GM18909 (cell line): ENCODE measurements around the gene OLFML1.
"Not testable (repeated sequence)": the region's sequence is repeated elsewhere in the genome, so short reads cannot be mapped to it uniquely, and the experiment has no call there.

Experiments
- ATAC-seq: cut with Tn5 transposase; IDR thresholded peaks from one replicate; pipeline ENCODE4 v1.9.1; 2021; ENCODE audit warnings: mild to moderate bottlenecking; ENCODE audit not compliant: unreplicated experiment, poor library complexity

Gene OLFML1

DNA sequence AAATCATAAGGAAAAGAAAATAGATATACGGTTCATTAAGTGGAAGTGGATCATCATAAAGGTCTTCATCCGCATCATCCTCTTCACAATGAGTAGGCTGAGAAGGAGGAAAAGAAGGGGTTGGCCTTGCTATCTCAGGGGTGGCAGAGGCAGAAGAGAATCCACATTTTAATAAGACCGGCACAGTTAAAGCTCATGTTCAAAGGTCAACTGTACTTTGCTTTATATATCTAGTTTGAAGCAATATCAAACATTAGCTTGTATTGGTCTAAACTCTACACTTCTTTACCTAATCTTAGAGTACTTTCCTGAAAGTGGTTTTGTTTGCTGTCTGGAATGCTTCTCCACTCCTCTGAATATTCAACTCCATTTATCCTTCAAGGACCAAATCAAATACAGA is 22.8 kb downstream of the OLFML1 start:
- ATAC-seq: no peak

DNA sequence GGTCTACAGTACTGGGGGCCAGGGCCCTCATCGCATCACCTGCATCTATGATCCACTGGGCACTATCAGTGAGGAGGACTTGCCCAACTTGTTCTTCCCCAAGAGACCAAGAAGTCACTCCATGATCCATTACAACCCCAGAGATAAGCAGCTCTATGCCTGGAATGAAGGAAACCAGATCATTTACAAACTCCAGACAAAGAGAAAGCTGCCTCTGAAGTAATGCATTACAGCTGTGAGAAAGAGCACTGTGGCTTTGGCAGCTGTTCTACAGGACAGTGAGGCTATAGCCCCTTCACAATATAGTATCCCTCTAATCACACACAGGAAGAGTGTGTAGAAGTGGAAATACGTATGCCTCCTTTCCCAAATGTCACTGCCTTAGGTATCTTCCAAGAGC is 24.7 kb downstream of the OLFML1 start:
- ATAC-seq: no peak

DNA sequence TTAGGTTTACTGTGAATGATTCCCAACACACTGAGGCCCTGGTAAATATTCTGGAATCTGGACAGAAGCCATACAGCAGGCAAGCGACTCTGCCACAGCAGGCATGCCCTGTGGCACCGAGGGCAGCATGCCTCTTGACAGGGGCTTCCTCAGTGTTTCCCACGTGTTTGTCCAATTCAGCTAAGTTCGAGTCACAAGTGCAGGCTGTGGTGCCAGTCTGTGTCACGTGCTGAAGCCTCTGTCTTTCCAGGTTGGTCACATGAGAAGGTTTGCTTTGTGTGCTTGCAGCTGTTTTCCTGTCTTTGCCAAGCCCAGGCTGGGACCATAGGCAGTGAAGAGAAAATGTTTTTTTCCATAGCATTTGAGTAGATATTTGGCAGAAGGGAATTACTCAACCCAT is 26.1 kb downstream of the OLFML1 start:
- no peak for ATAC-seq

DNA sequence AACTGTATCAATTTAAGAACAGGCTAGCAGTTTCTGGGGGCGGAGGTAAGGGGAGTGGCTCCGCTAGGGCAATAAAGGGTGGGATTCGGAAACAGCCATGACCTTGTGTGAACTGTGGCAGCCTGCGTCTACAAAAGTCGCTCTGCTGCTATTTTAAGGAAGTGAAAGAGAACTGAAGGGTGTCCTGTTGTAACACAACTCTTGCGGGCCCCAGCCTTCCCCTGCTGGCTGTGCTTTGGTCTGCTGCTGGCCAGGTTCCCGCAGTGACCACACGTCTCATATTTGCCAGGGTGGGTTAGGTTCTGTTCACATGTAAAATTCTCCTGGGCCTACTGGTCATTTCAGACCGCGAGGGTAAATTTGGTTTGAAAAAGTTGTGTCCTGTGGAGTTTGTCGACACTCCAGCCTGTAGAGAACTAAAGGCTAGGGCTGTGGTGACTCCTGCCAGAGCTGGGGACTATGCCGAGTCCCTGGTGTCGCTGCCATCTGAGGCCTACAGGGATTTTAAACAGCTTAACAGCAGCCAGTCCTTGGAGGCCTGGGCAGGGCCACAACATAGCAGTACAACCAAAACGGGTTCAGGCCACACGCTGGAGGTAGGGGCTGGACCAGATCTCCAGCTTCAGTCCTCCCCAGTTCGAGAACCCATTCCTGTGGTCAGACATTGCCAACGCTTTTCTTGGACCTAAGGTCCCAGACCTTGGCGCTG is 27.4 kb downstream of the OLFML1 start:
- ATAC-seq: peak; percentile 77

DNA sequence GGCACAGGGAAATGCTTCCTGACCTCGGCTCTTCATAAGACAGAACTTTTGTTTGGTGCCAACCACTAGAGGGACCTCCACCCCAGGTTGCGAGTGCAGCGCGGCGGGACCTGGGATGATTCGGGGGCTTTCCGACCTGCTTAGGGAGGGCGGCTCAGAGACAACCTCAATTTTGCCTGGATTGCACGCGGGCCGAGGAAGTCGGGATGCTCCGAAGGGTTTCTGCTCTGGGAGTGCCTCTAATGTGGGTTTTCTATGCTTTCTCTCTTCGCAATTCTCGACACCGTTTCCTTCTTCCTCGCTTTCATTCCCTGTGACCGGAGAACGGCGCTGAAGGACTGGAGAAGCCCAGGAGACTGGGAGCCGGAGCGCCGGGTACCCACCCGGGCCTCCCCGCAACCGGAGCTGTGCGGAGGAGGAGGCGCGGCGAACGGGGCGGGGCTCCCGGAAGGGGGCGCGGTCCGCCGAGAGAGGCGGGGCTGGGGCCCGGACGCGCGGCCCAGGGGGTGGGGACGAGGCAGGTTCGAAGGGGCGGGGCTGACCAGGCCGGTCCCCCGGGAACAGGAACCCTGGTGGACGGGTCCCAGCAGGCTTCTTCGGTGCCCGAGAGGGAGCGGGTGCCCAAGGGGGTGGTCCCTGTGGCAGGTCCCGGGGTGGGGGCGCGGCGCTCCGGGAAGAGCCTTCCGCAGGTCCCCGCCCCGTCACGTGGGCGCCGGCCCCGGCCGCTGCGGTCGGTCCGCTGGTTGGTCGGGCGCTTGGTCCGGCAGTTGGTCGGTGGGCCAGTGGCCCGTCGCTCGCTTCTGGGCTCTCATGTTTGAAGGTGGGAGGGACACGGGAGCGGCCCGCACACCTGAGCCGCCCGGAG is 28.2 kb downstream of the OLFML1 start, which contains the start of gene PPFIBP2:
TSS of gene PPFIBP2 (plus strand) at position 766 of the 865 bp plus-strand sequence. CDS start 35,477 bp downstream, outside the sequence.
- ATAC-seq: peak; percentile 71

DNA sequence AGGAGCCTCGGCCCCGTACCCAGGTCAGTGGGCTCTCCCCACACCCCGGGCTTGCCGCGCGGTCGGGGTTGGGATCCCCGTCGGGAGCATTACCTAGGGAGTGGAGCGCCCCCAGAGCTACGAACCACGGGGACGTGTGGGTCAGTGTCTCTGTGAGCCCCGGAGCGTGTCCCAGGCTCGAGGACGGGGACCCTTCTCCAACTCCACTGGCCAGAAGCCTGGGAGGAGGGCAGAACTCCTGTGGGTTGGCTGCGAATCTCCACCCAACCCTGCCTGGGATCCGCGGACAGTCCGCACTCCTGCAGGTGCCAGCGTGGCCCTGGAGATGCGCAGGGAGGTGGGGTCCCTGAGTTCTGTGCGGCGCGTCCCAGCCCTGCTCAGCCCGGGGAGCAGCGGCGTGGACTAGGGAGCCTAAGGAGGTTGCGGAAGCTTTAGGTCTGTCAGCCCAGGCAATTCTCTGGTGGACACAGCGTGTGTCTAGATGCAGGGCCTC is 28.8 kb downstream of the OLFML1 start:
- ATAC-seq: peak; percentile 19

DNA sequence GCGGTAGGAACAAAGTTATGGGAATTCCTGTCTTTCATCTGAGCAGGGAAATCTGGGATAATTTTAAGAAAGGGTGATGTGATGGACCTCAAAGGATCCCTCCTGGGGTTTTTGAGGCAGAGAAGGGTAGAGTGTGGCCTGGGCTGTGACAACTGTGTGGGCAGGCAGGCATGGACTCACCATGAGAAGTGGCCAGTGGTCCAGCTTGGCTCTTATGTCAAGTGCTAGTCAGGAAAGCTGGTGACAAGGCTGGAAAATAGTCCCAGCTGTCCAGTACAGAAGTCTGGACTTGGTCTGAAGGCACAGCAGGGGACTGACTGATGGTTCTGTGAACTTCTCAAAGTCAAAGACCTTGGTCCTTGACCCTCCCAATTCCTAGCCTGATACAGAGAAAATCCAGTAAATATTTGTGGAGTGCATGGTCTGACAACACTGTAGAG is 30.2 kb downstream of the OLFML1 start:
- no peak for ATAC-seq

DNA sequence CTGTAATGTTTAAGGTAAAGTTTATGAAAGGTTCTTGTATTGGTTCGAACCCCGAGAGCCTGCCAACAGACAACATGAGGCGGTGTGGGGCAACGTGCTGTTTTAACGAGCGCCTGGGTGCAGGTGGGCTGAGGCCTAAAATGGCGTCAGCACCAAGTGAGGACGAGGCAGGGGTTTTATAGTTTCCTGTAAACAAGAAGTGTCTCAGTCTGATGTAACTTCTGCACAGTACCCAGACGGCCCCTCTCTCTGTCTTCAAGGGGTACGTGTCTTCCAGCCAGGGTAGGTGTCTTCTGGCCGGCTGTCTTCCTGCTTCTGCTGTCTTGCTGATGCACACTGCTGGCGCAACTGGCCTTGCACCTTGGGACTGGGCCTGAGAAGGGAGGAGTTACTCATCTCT is 31.2 kb downstream of the OLFML1 start:
- no peak for ATAC-seq

DNA sequence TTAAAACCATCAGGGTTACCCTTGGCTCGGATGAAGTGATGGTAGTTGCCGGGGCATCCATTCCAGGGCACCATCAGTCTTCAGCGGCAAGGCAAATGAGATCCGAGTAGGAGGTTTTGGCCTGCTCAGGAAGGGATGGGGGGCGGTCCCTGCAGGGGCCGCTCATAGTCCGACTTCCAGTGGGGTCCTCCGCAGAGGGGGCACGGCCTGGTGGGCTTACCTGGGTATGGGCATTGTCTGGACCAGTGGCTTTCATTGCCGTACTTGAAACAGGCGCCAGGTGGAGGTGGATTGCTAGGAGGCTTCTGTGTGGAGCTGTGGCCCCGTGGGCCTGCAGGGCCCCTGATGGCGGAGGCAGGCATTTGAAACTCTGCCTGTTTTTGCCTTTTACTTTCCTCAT is 32.4 kb downstream of the OLFML1 start:
- ATAC-seq: not testable (repeated sequence)

DNA sequence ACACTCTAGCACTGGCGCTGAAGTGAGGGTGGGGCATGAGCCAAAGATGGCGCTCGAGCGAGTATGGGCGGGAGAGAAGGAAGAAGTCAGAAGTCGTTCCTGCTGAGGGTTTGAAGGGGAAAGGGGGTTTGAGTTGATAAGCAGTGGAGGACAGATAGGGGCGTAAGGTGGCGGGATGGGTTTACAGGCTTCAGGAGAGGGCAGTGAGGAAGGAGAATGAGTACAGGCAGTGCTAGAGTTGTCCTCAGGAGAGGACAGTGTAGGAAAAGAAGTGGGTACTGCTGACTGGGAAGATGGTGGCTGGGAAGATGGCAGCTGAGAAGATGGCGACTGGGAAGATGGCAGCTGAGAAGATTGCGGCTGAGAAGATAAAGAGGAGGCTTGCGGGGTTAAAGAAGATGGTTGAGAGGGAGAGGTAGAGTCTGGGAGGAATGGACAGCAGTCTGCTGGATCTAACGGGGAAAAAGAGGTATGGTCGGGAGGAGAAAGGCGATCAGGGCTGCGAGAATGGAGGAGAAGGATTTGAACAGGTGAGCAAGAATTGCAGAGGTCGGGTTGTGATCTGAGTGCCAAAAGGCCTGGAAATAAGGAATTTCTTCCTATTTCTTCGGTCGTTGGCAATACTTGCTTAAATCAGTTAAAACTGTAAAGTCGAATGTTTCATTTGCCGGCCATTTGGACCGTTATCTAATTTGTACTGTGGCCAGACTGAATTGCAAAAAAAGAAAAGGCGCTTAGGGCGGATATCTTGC is 33.7 kb downstream of the OLFML1 start:
- no peak for ATAC-seq

DNA sequence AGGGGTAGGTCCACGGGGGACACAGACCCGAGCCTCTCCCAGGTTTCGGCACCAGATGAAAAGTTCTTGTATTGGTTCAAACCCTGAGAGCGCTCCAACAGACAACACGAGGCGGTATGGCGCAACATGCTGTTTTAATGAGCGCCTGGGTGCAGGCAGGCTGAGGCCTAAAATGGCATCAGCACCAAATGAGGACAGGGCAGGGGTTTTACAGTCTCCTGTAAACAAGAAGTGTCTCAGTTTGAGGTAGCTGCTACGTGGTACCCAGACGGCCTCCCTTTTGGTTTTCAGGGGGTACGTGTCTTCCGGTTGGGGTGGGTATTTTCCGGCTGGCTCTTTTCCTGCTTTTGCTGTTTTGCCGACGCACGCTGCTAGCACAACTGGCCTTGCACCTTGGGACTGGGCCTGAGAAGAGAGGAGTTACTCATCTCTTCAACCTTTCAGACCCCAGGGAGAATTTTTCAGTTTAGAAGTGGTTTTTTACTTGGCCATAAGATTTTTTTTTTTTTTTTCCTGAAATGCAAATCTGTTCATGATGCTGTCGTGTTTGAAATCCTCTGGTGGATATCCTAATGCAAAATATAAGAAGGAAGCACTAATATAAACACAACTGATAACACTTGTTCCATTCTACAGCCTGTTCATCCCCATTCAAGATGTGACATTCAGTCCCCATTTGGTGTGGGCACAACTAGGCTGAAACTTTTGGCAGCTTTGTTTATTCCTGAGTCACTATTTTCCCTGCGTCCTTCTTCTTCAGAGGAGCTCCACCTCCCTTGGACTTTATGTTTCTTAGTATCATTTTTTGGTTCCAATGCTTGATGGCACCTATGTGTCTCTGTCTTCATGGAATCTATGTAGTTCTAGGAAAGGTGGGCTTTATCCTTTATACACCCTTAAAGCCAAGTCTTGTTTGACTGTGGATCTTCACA is 35.0 kb downstream of the OLFML1 start:
- ATAC-seq: peak; percentile 58

DNA sequence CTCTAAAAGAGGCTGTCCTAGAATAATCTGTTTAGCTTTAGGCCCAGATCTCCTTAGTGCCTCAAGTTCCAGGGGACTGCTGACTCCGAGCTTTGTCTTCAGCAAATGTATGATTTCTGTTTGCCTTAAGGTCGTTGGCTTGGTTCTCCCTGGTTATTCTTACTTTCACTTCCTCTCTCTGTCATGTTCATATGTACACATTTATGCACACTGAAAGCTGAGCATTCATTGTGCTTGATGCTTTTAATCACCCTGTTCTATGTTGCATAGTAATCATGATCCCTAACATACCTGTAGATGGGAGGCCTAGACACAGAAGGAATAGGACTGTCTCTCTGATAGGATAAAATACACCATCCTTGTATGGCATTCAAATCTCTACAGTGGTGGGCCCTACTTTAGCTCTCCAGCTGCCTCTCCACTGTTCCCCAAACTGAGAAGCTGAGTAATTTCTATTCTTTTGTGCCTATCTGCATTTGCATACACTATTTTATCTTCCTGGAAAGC is 35.7 kb downstream of the OLFML1 start:
- peak; percentile 84 for ATAC-seq

DNA sequence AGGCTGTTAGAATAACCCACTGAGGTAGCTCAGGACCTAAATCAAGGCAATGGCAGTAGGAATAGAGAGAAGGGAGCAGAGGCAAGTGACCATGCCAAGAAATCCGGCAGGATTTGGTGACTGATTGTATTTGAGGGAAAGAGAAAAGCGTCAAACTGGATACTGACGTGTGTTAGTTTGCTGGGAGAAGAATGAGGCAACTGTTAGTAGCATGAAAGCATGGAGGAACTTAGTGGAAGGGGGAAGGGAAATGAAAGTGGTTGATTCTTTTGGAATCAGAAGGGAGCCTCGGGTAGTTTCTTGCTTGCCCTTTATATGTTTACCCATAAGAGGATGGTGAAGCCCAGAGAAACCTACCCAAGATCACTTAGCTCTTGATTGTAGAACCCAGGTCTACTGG is 36.8 kb downstream of the OLFML1 start:
- no peak for ATAC-seq

DNA sequence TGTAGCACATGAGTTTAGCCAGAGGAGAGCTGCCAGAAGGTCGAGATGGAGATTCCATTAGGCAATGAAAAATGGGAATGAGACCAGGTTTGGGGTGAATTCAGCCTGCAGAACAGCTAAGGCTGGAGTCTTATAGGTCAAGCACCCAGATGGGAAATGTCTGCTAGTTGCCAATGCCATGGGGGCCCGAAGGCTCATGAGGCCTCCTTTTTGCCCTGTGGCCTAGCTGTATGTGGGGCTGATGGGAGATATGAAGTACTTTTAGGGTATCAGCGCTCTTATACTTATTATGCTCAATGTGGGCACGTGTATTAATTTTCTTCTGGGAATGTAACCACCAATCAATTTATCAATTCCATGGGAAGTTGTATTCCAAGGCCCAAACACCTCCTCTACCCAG is 37.2 kb downstream of the OLFML1 start:
- ATAC-seq: no peak

DNA sequence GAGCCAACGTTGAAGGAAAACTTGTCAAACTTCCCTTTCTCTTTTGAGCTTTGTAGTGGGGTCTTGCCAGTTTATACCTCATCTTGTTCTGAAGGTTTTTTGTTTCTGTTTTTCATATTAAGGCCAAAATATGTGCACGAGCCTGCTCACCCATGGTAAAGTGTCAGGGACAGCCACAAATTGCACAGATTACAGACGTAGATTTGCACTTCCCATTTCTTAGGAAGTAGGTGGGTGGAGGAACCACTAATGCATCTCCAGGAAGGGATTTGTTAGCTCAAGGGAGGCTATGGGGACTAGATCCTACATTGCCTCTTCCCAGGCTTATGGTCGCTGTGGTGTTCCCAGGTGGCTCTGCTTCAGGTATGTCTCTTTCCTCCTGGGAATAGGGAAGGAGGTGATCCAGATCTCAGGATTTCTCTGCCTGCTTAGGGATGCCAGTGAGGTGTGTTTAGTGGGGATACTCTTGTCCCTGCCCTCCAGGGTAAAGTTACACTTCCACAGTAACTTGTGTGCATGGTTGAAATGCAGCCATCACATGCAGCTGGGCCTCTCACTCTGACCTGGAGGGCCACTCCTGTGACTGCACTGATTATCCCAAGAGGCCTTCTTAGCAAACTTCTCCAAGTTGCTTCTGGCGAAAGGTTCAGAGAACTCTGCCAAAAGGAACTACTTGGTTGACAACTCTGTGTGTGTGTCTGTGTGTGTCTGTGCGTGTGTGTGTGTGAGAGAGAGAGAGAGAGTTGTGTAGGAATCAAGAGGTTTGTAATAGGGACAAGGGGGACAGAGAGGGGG is 38.3 kb downstream of the OLFML1 start:
- ATAC-seq: no peak

DNA sequence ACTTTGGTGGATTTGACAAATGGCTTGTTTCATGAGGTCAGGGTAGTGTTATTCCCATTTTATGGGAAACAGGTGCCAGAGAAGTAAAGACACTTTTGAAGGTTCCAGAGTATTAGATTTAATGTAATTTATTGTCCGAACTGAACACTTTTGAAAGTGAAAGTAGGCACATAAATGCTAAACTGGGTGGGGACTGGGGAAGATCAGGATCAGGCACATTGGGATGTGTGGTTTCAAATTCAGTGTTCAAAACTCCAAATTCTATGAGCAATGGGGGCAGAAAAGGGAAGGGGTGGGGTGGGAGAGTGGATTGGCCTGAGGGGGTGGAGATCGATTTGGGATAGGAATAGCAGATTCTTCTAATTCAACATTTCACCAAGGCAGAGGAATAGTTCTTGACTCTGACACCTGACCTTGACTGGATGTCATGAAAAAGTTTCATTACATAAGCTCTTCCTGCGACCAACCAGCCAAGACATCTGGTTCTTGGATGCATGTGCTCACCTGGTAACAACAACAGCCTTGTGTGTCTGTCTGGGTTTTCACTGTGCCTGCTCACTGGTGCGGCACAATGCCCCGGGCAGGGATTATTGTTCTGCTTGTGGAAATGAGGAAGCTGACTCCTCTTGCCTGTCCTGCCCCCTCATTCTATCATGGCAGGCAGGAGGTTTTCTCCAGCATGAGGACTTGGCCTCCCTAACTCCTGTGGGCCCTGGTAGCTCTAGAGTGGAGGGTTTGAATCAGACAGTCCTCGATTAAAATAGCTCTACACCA is 39.3 kb downstream of the OLFML1 start:
- no peak for ATAC-seq

DNA sequence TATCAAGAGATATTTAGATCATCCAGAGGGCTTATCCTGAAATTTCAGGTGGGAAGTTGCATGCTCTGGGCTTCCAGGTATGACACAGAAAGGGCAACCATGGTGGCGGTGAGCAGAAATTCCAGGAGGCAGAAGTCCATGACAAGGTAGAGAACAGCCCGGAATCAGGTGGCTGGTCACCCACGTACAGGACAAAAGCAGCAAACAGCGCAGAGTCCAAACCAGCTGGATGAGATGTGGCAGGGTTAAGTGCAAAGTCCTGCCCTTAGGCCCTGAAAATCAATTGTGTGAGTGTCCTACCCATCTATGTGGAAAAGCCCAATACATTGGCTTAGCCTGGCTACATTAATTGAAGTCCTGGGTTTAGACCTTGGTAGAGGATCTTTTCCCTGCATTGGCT is 40.1 kb downstream of the OLFML1 start:
- ATAC-seq: no peak

DNA sequence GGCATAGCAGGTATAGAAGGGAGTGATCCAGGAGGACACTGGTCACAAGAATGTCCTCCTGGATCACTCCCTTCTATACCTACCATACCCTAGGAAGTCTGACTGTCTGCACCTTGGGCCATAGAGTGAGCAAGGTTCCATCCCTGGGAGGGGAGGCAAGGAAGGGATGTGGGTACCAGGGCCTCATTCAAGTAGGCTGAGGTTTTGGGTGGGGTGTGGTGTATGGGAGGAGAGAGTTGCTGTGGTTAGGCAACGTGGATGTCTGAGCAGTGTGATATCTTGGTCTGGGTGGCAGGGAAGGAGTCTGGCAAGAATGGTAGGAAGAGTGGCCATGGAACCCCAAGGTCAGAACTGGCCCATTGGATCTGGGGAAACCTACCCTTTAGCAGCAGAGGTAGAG is 41.7 kb downstream of the OLFML1 start:
- ATAC-seq: no peak
